GM12801 (cell line): ENCODE results near the gene ZFAND3.

Experiments used
- TF ChIP-seq, protein P1 (sequence below): IDR thresholded peaks from one replicate; pipeline ENCODE4 v1.5.1; 2011; ENCODE audit warnings: control low read depth; ENCODE audit not compliant: insufficient read length; ENCODE audit errors: extremely low read depth

ZFAND3 gene

DNA sequence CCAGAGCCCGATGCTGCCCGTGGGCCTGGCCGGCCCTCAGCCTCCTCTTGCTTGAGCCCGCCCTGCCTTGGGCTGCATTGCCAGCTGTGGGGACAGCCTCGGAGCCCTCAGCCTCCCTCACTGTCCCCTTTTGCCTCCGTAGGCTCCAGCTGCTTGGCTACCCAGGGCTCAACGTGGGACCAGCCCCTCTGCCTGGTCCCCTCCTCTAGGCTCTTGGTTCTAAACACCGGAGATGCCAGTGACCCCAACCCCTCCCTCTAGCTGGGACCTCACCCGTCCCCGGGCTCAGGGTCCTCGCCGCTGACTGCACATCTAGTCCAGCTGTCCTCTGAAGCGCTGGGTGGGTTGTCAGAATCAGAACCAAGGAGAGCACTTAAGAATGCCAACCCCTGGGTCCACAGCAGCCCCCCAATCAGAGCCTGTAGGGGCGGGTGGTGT is 345.2 kb downstream of the ZFAND3 start:
- TF ChIP-seq, protein P1, sequence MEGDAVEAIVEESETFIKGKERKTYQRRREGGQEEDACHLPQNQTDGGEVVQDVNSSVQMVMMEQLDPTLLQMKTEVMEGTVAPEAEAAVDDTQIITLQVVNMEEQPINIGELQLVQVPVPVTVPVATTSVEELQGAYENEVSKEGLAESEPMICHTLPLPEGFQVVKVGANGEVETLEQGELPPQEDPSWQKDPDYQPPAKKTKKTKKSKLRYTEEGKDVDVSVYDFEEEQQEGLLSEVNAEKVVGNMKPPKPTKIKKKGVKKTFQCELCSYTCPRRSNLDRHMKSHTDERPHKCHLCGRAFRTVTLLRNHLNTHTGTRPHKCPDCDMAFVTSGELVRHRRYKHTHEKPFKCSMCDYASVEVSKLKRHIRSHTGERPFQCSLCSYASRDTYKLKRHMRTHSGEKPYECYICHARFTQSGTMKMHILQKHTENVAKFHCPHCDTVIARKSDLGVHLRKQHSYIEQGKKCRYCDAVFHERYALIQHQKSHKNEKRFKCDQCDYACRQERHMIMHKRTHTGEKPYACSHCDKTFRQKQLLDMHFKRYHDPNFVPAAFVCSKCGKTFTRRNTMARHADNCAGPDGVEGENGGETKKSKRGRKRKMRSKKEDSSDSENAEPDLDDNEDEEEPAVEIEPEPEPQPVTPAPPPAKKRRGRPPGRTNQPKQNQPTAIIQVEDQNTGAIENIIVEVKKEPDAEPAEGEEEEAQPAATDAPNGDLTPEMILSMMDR = no peak

DNA sequence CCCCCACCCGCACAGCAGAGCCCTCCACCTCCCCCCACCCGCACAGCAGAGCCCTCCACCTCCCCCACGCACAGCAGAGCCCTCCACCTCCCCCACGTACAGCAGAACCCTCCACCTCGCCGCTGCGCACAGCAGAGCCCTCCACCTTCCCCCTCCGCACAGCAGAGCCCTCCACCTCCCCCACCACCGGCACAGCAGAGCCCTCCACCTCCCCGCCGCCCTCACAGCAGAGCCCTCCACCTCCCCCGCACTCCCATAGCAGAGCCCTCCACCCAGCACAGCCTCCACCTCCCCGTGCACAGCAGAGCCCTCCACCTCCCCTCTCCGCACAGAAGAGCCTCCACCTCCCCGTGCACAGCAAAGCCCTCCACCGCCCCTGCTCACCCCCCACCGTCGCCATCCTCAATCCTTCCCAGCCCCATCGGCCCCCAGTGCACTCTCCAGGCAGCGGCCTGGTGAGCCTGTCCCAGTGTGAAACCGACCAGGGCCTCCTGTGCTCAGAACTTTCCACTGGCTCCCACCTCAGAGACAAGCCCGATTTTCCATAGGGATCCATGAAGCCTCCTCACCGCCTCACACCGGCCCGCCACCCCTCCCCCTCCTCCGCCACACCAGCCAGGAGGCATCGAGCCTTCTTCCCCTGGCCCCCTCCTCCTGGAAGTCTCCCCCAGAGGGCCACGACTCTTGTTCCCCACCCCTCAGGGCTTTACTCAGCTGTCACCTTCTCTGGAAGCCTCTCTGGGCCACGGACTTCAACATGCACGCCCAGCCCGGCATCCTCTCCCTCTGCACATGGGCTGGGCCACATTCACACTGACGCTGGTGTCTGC is 347.1 kb downstream of the ZFAND3 start:
- TF ChIP-seq, protein P1 = no peak

DNA sequence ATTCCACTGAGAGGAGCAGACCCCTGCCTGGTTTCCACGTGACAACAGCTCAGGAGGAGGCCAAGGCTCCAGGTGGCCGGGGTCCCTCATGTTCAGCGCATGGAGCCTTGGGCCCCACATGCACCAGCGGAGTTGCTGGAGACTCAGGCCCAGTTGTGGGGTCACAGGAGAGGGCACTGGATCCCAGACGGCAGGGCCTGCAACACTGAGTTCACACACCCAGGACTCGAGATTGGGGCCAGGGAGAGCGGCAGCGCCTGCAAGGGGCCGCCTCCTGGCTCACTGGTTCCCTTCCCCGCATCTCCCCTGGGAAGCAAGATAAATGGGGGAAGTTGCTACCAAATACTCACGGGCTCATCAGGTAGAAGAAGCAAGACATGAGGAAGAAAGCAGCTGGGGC is 348.1 kb downstream of the ZFAND3 start:
- TF ChIP-seq, protein P1 = no peak

DNA sequence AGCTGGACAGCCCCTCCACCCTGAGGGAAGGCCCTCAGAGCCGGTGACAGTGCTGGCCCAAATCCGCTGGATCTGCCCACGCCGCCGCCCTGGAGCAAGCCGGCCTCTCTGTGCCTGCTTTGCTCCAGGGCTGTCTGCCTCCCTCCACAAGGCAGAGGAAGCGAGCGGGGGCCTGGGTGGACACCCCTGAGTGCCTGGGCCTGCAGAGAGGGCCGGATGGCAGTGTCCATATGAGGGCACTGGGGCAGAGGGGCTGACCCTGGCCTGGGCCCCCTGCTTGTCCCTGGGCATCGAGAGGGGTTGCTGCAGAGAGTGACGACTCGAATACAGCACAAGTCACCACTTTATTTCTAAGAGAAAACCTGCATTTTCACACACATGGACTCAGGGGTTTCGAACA is 348.6 kb downstream of the ZFAND3 start:
- TF ChIP-seq, protein P1 = no peak

DNA sequence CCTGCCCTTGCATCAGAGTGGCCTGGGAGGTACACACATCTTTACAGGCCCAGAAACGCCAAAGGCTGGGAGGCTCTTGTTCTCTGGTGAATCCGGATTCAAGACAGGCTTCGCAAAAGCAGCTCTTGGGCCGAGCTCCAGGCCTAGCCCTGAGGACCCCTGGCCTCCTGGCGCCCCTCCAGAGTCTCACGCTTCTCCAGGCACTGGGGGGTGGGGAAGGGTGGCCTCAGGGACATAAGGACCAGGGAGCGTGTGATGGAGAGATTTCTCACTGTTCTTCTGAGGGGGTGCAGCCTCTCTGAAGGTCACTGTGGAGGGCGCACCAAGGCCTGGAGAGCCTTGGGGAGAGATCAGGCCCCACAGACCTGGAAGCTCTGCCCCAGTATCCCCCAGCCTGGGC is 349.2 kb downstream of the ZFAND3 start:
- TF ChIP-seq, protein P1 = no peak

DNA sequence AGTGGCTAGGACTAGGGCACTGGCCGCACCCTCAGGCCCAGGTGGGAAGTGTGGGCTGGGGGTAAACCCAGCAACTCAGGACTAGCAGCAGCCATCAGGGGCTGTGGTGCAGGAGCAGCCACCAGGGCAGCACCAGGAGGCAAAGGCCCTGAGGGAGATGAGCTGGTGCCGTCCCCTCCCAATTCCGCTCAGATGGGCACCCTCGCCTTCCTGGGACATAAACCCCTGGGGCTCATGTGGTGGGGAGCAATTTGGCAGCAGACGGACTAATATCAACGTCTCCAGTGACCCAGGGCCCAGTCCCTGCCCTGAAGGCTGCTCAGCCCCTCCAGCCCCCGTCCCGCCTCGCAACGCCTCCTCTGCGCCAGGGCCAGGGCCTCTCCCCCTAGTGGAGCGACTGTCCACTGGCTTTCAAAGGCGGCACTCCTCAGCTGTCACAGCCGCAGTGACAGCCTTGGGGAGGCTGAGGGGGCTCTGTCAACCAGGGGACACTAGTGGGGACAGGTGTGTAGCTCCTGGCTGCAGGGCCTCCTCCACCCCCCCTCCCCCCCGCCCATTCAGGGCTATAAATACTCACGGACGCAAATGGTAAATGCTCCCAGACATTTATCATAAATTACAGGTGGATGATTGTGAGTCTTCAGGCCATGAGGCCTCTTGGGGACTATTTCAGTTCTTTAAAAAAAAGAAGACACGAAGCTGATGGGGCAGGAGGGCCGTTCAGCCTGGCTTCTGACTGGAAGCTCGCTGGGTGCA is 349.9 kb downstream of the ZFAND3 start:
- TF ChIP-seq, protein P1 = no peak

DNA sequence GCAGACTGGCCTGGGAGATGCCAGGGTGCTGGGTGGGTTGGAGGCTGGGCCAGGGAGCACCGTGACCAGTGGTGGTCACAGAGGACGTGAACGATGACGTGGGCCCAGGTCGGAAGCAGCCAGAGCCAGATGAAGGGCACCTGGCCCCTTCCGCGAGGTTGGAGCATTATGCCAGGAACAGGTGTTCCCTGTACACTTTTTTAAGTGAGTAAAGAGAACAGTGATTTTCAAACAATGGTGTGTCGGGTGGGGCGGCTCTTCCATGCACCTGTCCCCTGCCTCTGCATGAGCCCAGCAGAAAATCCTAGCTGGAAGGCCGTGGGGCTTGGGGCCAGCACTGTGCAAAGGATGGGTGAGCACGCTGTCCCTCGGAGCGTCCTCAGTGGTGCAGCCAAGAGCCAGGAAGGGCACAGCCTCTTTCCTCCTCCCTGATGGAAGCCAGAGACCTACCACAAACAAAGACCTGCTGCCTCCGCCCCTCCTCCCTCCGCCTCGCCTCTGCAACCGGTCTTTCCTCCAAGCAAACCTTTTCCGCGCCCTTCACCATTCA is 350.5 kb downstream of the ZFAND3 start:
- TF ChIP-seq, protein P1 = no peak
